ENCODE results near the gene IDH3A. TPM values are rescaled to one million over a fixed set of nuclear protein-coding genes. Genes with fewer than 3 reads are reported as not detected.

IDH3A gene
- total RNA-seq (2021) = 38.9 and 40.2 TPM in 2 replicates
- long read RNA-seq, full-length matches to known transcripts = 190 of 216 reads
- long read RNA-seq, partial matches to known transcripts = 3 of 216 reads
- long read RNA-seq, other reads (novel, unspliced or antisense) = 23 of 216 reads

DNA sequence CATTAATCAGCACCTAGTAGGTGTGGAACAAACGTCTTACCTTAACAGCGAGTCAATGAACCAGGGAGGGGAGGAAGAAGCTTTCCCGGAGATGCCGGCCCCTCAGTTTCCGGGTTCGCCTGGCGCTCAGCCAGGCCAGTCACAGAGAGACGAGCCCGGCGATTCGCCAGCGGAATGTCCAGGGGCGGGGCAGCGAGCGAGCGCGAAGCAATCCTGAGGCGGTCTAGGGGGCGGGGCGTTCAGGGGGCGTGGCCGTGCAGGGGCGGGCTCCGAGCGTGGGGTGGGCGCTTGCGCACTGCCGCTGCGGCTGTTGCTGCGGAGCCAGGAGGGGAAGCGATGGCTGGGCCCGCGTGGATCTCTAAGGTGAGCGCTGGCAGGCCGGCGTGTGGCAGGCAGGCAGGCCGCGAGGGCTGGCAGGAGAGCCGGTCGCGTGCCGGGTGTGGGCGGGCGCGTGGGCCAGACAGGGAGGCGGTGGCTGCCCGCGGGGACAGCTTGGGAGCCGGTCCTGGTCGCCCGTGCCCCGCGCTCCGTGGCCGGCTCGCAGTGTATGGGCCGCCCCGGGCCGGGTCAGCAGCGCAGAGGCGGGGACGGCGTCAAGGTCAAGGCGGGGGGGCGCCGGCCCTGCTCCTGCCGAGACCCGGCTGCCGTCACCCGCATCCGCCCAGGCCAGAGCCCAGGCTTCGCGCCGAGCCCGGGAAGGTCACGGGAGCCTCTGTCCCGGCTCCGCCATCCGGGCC, at the start of gene IDH3A:
IDH3A (plus strand) TSS at position 295 of the 737 bp plus-strand sequence; CDS start at position 337, 42 bp downstream.
- no peak within 1 kb of the TSS for H4K5ac ChIP-seq (ENCODE audit: insufficient read length, low read depth, low read length)

More for the DNA sequence above, at the start of gene IDH3A:
- H3K36me3 Mint-ChIP-seq (ENCODE audit: insufficient read depth in 1 of 3, low read depth in 3 of 3) = peaks cover 0 to 5% (median 1%) of the 10 kb centered on the region in 3 experiments; a peak in 2 of 7 replicates
- Histone ChIP-seq H2BK5ac (ENCODE audit: insufficient read length, low read length) (no peak within 1 kb of the TSS), H4K8ac (replicated peaks; ENCODE audit: insufficient read length, low read depth, low read length) (no peak within 1 kb of the TSS), H3K23ac (ENCODE audit: insufficient read length, low read depth, low read length) (no peak within 1 kb of the TSS), H2AK5ac (ENCODE audit: insufficient read length, low read length) (no peak within 1 kb of the TSS), H3K27me3 (ENCODE audit: insufficient read depth, low read length) (no peaks in the 10 kb centered on the region; the same call in 1 of the 2 replicates), H3K18ac (ENCODE audit: insufficient read length, low read depth, low read length) (no peak within 1 kb of the TSS), H2BK12ac (ENCODE audit: insufficient read length, low read depth, low read length) (no peak within 1 kb of the TSS), H3K4ac (ENCODE audit: low read depth, low read length) (no peak within 1 kb of the TSS), H3T11ph (ENCODE audit: low read length) (no peak within 1 kb of the TSS), H3K14ac (ENCODE audit: insufficient read depth, low read length) (no peak within 1 kb of the TSS), H2AFZ (ENCODE audit: low read length) (no peak within 1 kb of the TSS), H3K4me1 (ENCODE audit: insufficient read depth, low read length) (no peaks in the 10 kb centered on the region), H2BK120ac (ENCODE audit: low read depth, low read length, poor library complexity, severe bottlenecking) (no peak within 1 kb of the TSS), H3K79me2 (ENCODE audit: insufficient read depth, low read length) (no peaks in the 10 kb centered on the region), H3K56ac (ENCODE audit: insufficient read length, low read depth, low read length) (no peak within 1 kb of the TSS), H3K27ac (ENCODE audit: insufficient read length, low read depth, low read length) (no peak within 1 kb of the TSS), H3K23me2 (ENCODE audit: insufficient read length, low read depth, low read length, poor library complexity, severe bottlenecking) (peaks cover 3% of the 10 kb centered on the region), H4K91ac (ENCODE audit: insufficient read length, low read depth, low read length) (no peak within 1 kb of the TSS), H3K9me3 (ENCODE audit: control insufficient read depth, low read depth, low read length) (no peaks in the 10 kb centered on the region), H3K4me2 (ENCODE audit: insufficient read depth, insufficient read length, low read length) (peak within 1 kb of the TSS; percentile 78), H2BK20ac (ENCODE audit: low read depth, low read length, poor library complexity, severe bottlenecking) (no peak within 1 kb of the TSS), H3K79me1 (ENCODE audit: insufficient read depth, low read depth, low read length, poor library complexity, severe bottlenecking) (no peaks in the 10 kb centered on the region), H2BK15ac (ENCODE audit: low read depth, low read length) (no peak within 1 kb of the TSS), H4K20me1 (ENCODE audit: control insufficient read depth, insufficient read depth, insufficient read length) (no peaks in the 10 kb centered on the region), H3K9ac (ENCODE audit: extremely low read depth, insufficient read length, low read length) (peak within 1 kb of the TSS; percentile 57)
- peak within 1 kb of the TSS; percentile 24 to 95 (median 68); a peak in 4 of 7 replicates for H3K27ac Mint-ChIP-seq
- peaks cover 11 to 22% of the 10 kb centered on the region in 2 experiments for H3K4me1 Mint-ChIP-seq
- DNase-seq = peak; percentile 97
- H3K9me3 Mint-ChIP-seq = no peaks in the 10 kb centered on the region; a peak in 1 of 5 replicates
- H3K4me3 Mint-ChIP-seq = peak within 1 kb of the TSS; percentile 94 to 95
- TF ChIP-seq CTCF (conservative IDR thresholded peaks at IDR 0.05) = no peak
- WGBS (ENCODE audit: extremely low coverage, insufficient read length, low lambda C conversion rate) = no CpG with 5 or more reads among the region's 79 CpGs
- H3K27me3 Mint-ChIP-seq (ENCODE audit: low read depth) = peaks cover 2% of the 10 kb centered on the region; the same call in 1 of the 2 replicates
